Smooth muscle cell (in vitro differentiated cells): ENCODE results near the gene MAPK9. TPM values are rescaled to one million over a fixed set of nuclear protein-coding genes. Genes with fewer than 3 reads are reported as not detected.

Source experiments
- DNase-seq: peaks from one replicate; lab custom pipeline; 2025; ENCODE audit not compliant: unreplicated experiment; lab: John Stamatoyannopoulos, UW
- H2AFZ ChIP-seq: fragments of 200-600 bp; sonication (generic); 2 replicates; pipeline ENCODE4 v1.6.0; 2016; ENCODE audit warnings: antibody characterized with exemption, low read depth, mild to moderate bottlenecking
- H3F3A ChIP-seq: fragments of 200-600 bp; sonication (generic); 2 replicates; pipeline ENCODE4 v1.6.0; 2017; ENCODE audit warnings: antibody characterized with exemption, low read depth
- H3K27ac ChIP-seq: fragments of 200-600 bp; sonication (generic); 2 replicates; pipeline ENCODE4 v1.5.1; 2016; ENCODE audit warnings: low read depth, mild to moderate bottlenecking
- H3K27me3 ChIP-seq: fragments of 200-600 bp; sonication (generic); 2 replicates; pipeline ENCODE4 v1.6.1; 2016; ENCODE audit warnings: low read depth, mild to moderate bottlenecking
- H3K36me3 ChIP-seq: fragments of 200-600 bp; sonication (generic); 2 replicates; pipeline ENCODE4 v1.5.1; 2016; ENCODE audit warnings: low read depth
- H3K4me1 ChIP-seq: fragments of 200-600 bp; sonication (generic); 2 replicates; pipeline ENCODE4 v1.5.1; 2016; ENCODE audit warnings: low read depth
- H3K4me2 ChIP-seq: fragments of 200-600 bp; sonication (generic); 2 replicates; pipeline ENCODE4 v1.6.0; 2016; ENCODE audit warnings: mild to moderate bottlenecking
- H3K4me3 ChIP-seq: fragments of 200-600 bp; sonication (generic); 2 replicates; pipeline ENCODE4 v1.5.1; 2016; ENCODE audit warnings: mild to moderate bottlenecking
- H3K79me2 ChIP-seq: fragments of 200-600 bp; sonication (generic); 2 replicates; pipeline ENCODE4 v1.6.0; 2016; ENCODE audit warnings: low read depth, mild to moderate bottlenecking
- H3K9ac ChIP-seq: fragments of 200-600 bp; sonication (generic); 2 replicates; pipeline ENCODE4 v1.6.0; 2016; ENCODE audit warnings: low read depth
- H3K9me3 ChIP-seq: fragments of 200-600 bp; sonication (generic); replicated peaks from 2 replicates; pipeline ENCODE4 v1.5.1; 2016; ENCODE audit warnings: low read depth
- H4K20me1 ChIP-seq: fragments of 200-600 bp; sonication (generic); 2 replicates; pipeline ENCODE4 v1.6.0; 2016; ENCODE audit warnings: low read depth
- CTCF ChIP-seq: fragments of 200-600 bp; sonication (generic); IDR thresholded peaks from 2 replicates; pipeline ENCODE4 v1.5.1; 2017; ENCODE audit warnings: borderline replicate concordance, mild to moderate bottlenecking, antibody characterized with exemption; ENCODE audit not compliant: insufficient read depth, poor library complexity, severe bottlenecking
- WGBS: methylation state at CpG from one replicate; pipeline ENCODE4 v1.1.7; 2016; ENCODE audit warnings: low lambda C conversion rate; 5-methylcytosine and 5-hydroxymethylcytosine counted together
- polyA plus RNA-seq: library from polyadenylated mRNA; unstranded; fragments of >200 nt; fragmentation: Nextera tagmentation; extraction: Ambion mirVana; gene quantifications from 2 replicates; pipeline ENCODE4 v1.2.1, GENCODE V29; 2016
- total RNA-seq: library from RNA; depleted of rRNA; stranded (reverse); fragments of >200 nt; gene quantifications from 2 replicates; pipeline ENCODE4 v1.2.3, GENCODE V29; 2014

MAPK9 gene
- total and polyA plus RNA-seq, 2 experiments from 2014 or later = 34.8 to 40.9 TPM

GRCh38 chr5:180283026-180283615 lies 8.8 kb downstream of the MAPK9 start:
- Histone ChIP-seq H3K9ac (no peak overlapping the region), H3K36me3 (peaks cover 8% of the 10 kb centered on the region), H3K4me1 (no peaks in the 10 kb centered on the region), H3K27me3 (no peaks in the 10 kb centered on the region), H3K9me3 (no peaks in the 10 kb centered on the region), H4K20me1 (peaks cover 57% of the 10 kb centered on the region), H3K27ac (no peak overlapping the region), H3F3A (no peaks in the 10 kb centered on the region), H3K4me3 (no peak overlapping the region), H3K4me2 (no peak overlapping the region), H2AFZ (no peak overlapping the region), H3K79me2 (peaks cover 45% of the 10 kb centered on the region)
- no peak for TF ChIP-seq CTCF
- DNase-seq = no peak
- WGBS = 88% methylated on average over 10 of the region's 10 CpGs

- Histone ChIP-seq H3K27ac (no peak overlapping the region), H4K20me1 (peaks cover 51% of the 10 kb centered on the region), H2AFZ (no peak overlapping the region), H3K79me2 (peaks cover 39% of the 10 kb centered on the region), H3K9me3 (no peaks in the 10 kb centered on the region), H3K36me3 (peaks cover 13% of the 10 kb centered on the region), H3K27me3 (no peaks in the 10 kb centered on the region), H3K4me1 (no peaks in the 10 kb centered on the region), H3K4me3 (no peak overlapping the region), H3K4me2 (no peak overlapping the region), H3F3A (no peaks in the 10 kb centered on the region), H3K9ac (no peak overlapping the region)
- no peak for TF ChIP-seq CTCF
- 83% methylated on average over 9 of the region's 9 CpGs for WGBS
- DNase-seq = no peak
These were observed 9.6 kb downstream of the MAPK9 start for GRCh38 chr5:180282281-180282680.

- 95% methylated on average over 10 of the region's 10 CpGs for WGBS
- Histone ChIP-seq H3K4me1 (no peaks in the 10 kb centered on the region), H3K4me3 (no peak overlapping the region), H3K79me2 (peaks cover 37% of the 10 kb centered on the region), H4K20me1 (peaks cover 46% of the 10 kb centered on the region), H3F3A (no peaks in the 10 kb centered on the region), H3K27me3 (no peaks in the 10 kb centered on the region), H3K4me2 (no peak overlapping the region), H3K36me3 (peaks cover 18% of the 10 kb centered on the region), H2AFZ (no peak overlapping the region), H3K9ac (no peak overlapping the region), H3K9me3 (no peaks in the 10 kb centered on the region), H3K27ac (no peak overlapping the region)
- TF ChIP-seq CTCF = no peak
- DNase-seq = no peak
These were observed 10.2 kb downstream of the MAPK9 start for GRCh38 chr5:180281706-180282105.

- Histone ChIP-seq H3K79me2 (peaks cover 3% of the 10 kb centered on the region), H3K4me2 (no peak overlapping the region), H2AFZ (no peak overlapping the region), H3K9ac (no peak overlapping the region), H3K27me3 (no peaks in the 10 kb centered on the region), H4K20me1 (no peaks in the 10 kb centered on the region), H3K4me3 (no peak overlapping the region), H3K4me1 (no peaks in the 10 kb centered on the region), H3K36me3 (peaks cover 35% of the 10 kb centered on the region), H3K27ac (no peak overlapping the region), H3K9me3 (peaks cover 28% of the 10 kb centered on the region), H3F3A (no peaks in the 10 kb centered on the region)
- DNase-seq = no peak
- TF ChIP-seq CTCF = no peak
- WGBS = 100% methylated on average over 1 of the region's 1 CpG
These were observed 17.2 kb downstream of the MAPK9 start for GRCh38 chr5:180274695-180275094.
